RPMI8226 (cell line): ENCODE data around the gene CADM4.
"Not testable (repeated sequence)": the region's sequence is repeated elsewhere in the genome, so short reads cannot be mapped to it uniquely, and the experiment has no call there.

Experiments used
- DNase-seq: peaks from one replicate; pipeline ENCODE4 v3.0.0-alpha.2; 2015

The CADM4 gene

DNA sequence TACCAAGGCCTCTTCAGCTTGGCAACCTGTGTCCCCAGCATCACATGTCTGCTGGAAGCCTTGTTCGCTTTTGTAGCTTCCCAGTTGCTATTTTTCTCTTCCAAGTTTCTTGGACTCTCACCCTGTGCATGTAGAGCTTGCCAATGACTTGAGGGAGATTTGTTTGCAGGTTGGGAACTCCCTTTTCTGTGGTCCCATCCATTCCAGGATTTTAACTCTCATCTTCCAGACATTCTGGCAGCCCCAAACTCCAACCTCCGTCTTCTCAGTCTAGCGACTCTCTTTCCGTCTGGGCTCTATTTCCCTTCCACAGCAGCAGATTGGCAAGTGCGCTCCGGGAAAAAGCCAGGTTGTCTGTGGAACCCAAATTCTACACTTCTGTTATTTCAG lies 21.3 kb upstream of the CADM4 start:
- DNase-seq: no peak

DNA sequence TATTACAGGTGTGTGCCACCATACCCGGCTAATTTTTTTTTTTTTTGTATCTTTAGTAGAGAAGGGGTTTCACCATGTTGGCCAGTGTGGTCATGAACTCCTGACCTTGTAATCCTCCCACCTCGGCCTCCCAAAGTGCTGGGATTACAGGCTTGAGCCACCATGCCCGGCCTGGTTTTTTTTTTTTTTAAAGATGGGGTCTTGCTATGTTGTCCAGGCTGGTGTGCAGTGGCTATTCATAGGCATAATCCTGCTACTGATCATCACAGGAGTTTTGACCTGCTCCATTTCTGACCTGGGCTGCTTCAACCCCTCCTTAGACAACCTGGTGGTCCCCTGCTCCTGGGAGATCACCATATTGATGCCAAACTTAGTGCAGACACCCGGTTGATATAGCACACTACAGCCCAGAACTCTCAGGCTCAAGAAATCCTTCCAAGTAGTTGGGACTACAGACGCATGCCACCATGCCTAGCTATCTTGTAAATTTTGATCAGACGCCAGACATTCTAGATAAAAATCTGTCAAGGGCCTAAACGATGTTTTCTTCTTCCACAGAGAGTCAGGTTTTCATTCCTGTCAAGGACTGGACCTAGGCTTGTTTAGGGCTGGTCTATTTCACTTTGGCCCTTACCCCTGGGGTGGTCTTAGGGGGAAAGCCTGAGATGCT lies 20.8 kb upstream of the CADM4 start:
- DNase-seq: no peak

DNA sequence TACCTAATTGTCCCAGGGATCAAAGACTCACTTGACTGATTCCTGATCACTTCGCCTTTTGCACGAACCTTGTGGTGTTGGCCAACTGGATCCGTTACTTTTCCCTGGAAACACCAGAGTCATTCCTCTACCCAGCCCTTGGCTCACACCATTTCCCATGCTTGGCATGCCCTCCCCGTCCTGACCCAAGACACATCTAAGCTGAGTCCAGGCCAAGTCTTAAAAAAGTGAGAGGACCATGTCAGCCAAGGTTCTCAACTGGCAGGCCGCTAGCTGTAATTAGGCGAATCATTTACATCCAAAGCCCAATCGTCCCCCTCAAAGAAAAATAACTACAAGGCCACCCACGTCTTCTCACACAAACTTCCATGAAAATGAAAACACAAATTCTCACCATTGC lies 18.8 kb upstream of the CADM4 start:
- DNase-seq: no peak

DNA sequence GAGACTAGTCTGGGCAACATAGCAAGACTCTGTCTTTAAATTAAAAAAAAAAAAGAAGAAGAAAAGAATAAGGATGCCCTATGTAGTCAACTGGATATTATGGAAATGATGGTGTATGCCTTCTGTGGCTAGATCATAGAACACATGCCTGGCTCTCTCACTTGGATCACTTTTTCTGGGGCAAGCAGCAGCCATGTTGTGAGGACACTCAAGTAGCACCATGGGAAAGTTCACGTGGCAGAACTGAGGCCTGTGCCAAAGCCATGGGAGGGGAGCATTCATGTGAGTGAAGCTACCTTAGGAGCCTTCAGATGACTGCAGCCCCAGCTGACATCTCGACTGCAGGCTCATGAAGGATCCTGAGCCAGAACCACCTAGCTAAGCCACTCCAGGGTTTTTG lies 18.4 kb upstream of the CADM4 start:
- DNase-seq: no peak

DNA sequence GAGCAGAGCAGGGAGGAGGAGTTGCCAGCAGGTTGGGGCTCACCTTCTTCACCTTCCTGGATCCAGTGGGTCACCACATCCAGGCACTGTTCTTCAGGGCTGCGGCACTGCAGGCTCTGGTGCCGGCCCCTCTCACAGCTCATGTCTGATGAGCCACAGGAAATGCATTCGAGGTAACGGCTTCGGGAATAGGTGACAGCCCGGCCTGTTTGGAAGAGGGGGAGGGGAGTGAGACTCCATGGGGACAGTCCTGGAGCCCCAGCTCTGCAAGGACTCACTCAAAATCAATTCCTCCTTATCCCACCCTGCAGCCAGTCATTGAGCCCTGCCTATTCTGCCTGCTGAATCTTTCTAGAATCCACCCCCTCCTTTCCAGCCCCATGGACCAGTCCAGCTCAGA lies 16.8 kb upstream of the CADM4 start:
- DNase-seq: no peak

DNA sequence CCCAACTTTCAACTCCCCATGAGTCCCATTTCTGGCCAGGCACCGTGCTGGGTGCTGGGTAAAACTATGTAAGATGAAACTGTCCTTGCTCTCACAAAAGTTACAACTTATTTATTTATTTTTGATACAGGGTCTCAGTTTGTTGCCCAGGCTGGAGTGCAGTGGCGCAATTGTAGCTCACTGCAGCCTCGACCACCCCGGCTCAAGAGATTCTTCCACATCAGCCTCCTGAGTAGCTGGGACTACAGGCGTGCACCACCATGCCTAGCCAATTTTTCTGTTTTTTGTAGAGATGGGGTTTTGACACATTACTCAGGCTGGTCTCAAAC lies 12.9 kb upstream of the CADM4 start:
- no peak for DNase-seq

- peak; percentile 68 for DNase-seq
Observed at GRCh38 chr19:43651758-43652545, 12.3 kb upstream of the CADM4 start.

GRCh38 chr19:43650276-43650675 lies 10.6 kb upstream of the CADM4 start:
- not testable (repeated sequence) for DNase-seq

DNA sequence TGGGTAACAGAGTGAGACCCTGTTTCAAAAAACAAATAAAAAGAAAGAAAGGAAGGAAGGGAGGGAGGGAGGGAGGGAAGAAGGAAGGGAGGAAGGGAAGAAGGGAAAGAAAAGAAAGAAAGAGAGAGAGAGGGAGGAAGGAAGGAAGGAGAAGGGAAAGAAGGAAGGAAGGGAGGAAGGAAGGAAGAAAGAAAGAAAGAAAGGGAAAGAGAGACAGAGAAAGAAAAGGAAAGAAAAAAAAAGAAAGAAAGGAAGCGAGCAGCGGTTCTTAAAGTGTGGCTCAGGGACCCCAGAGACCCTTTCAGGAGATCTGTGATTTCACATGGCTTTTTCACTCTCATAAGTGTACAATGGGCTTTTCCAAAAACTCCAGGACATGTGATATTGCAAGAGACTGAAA lies 9.9 kb upstream of the CADM4 start:
- DNase-seq: no peak

DNA sequence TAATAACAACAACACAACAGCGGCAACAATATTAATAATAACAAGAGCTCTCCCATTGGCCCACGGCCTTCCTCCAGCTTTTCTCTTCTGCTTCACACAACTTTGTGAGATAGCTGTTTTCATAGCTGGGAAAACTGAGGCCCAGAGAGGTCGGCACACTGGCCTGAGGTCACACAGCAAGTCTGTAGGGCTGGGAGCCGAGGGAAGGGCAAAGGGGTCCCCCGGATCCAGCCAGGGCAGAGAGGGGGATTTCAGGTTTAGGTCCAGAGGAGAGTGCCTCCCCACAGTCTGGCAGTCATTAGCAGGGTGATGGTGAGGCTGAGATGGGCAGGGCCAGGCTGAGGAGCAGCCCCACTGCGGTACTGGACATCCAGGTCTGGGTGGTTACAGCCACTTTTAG lies 9.0 kb upstream of the CADM4 start:
- no peak for DNase-seq

DNA sequence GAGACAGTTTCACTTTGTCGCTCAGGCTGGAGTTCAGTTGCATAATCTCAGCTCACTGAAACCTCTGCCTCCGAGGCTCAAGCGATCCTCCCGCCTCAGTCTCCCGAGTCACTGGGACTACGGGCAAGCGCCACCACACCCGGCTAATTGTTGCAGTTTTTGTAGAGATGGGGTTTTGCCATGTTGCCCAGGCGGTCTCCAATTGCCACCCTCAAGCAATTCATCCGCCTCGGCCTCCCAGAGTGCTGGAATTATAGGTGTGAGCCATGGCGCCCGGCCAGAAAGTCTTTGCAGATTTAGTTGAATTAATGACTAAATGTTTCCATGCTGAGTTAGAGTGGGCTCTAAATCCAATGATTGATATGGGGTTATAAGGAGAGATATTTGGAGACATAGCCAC lies 4.5 kb upstream of the CADM4 start:
- DNase-seq: no peak

GRCh38 chr19:43643326-43643725 lies 3.7 kb upstream of the CADM4 start:
- DNase-seq: no peak

- DNase-seq: no peak
Observed at GRCh38 chr19:43642531-43642930, 2.9 kb upstream of the CADM4 start.

DNA sequence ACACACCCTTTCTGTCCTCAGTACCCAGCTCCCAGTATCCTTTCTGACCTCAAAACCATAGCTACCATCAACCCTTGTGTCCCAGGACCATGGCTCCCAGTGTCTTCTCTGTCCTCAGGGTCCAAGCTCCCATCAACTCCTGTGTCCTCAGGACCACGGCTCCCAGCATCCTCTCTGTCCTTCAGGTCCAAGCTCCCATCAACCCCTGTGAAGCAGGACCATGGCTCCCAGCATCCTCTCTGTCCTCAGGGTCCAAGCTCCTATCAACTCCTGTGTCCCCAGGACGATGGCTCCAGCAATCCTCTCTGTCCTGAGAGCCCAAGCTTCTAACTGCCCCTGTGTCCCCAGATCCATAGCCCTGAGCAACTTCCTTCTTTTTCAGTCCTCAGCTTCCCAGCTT lies 1.7 kb upstream of the CADM4 start:
- no peak for DNase-seq

DNA sequence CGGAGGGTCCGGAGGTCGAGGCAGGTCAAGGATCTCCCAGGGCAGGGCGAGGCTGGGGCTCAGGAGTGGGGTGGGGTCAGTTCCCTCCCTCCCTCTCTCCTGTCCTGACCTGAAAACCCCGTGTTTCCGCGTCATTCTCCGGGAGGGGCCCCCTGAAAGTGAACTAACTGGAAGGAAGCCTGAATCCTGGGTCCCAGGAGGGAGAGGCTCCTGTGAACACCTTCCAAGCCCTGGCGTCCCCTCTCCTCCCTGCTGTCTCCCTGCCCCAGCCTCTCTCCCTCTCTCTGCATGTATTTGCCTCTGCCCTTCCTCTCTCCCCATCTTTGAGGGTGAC lies 741 bp upstream of the CADM4 start:
- DNase-seq: no peak

- DNase-seq: no peak
Observed at GRCh38 chr19:43638995-43639518, 593 bp downstream of the CADM4 start.

GRCh38 chr19:43638214-43638994 lies 1.2 kb downstream of the CADM4 start:
- DNase-seq: no peak

- DNase-seq: no peak
Observed at GRCh38 chr19:43636121-43636683, 3.4 kb downstream of the CADM4 start.

GRCh38 chr19:43635561-43635940 lies 4.1 kb downstream of the CADM4 start:
- DNase-seq: not testable (repeated sequence)

DNA sequence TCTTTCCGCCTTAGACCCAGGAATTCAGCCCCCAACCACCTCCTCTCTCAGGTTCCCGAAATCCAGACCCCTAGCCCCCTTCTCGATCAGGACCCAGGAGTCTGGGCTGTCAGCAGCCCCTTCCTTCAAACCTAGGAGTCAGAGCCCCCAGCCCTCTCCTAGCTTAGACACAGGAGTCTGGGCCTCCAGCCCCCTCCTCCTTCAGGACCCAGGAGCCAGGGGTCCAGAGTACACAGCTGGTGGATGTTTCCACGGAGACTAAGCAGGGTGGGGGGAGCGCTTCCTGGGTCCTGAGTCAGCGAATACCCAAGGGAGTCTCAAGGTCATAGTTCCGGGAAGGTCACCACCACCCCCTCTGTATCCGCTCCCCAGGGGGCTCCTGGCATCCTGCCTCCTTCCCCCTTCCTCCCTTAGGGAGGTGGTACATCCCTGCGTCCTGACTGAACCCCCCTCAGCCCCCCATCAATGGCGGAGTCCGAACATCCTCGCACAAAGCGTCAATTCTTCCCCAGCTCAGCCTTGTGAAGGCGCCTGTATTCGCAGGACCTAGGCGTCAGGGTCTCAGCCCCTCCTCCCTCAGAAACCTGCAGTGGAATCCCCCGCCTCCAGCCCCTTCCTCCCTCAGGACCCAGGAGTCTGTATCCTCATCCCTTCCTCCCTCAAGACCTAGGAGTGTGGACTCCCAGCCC lies 4.6 kb downstream of the CADM4 start:
- no peak for DNase-seq

- no peak for DNase-seq
Observed at GRCh38 chr19:43634506-43634871, 5.2 kb downstream of the CADM4 start.

- no peak for DNase-seq
Observed at GRCh38 chr19:43634068-43634467, 5.6 kb downstream of the CADM4 start.

DNA sequence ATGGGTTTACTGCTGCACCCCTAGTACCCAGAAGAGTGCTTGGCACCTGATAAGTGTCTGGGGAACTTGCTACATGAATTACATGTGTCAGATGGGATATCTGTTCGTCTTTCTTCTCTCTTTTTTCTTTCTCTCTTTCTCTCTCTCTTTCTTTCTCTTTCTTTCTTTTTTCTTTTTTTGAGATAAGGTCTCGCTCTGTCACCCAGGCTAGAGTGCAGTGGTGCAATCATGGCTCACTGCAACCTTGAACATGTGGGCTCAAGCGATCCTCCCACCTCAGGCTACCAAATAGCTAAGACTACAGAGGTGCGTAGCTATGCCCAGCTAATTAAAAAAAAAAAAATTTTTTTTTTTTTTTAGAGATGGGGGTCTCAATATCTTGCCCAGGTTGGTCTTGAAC lies 6.1 kb downstream of the CADM4 start:
- DNase-seq: no peak
